Inferior parietal cortex (tissue), 1 donor: ENCODE results near the gene SYNGR4.
"Not testable (repeated sequence)": the region's sequence is repeated elsewhere in the genome, so short reads cannot be mapped to it uniquely, and the experiment has no call there.

Experiments used
- DNase-seq: peaks from one replicate; pipeline ENCODE4 v3.0.0-alpha.2; 2016; ENCODE audit errors: extremely low spot score

Gene SYNGR4

GRCh38 chr19:48363810-48364597 lies at the start of gene SYNGR4, which contains the start of gene TMEM143:
Gene SYNGR4, plus strand, starts transcription at chr19:48364367. Its CDS starts 1,476 bp downstream, at chr19:48365843.
Gene TMEM143, minus strand, starts transcription at chr19:48363940. Its CDS starts 20 bp downstream, at chr19:48363920.
- DNase-seq: peak; percentile 100

GRCh38 chr19:48315712-48316111 lies 48.5 kb upstream of the SYNGR4 start:
- no peak for DNase-seq

- DNase-seq: not testable (repeated sequence)
These were observed 46.5 kb upstream of the SYNGR4 start for GRCh38 chr19:48317708-48317960.

GRCh38 chr19:48318286-48318987 lies 45.7 kb upstream of the SYNGR4 start:
- no peak for DNase-seq

- DNase-seq: peak; percentile 71
These were observed 44.3 kb upstream of the SYNGR4 start for GRCh38 chr19:48319647-48320541.

- peak; percentile 69 for DNase-seq
These were observed 42.9 kb upstream of the SYNGR4 start for GRCh38 chr19:48321372-48321621.

- peak; percentile 94 for DNase-seq
These were observed 42.3 kb upstream of the SYNGR4 start for GRCh38 chr19:48321622-48322591.

- DNase-seq: no peak
These were observed 38.8 kb upstream of the SYNGR4 start, which contains the start of gene EMP3 for GRCh38 chr19:48325265-48325910. Gene EMP3, plus strand, starts transcription at chr19:48325552. Its CDS starts 1,293 bp downstream, at chr19:48326845.

GRCh38 chr19:48329167-48329891 lies 34.8 kb upstream of the SYNGR4 start:
- DNase-seq: peak; percentile 34

GRCh38 chr19:48330012-48330681 lies 34.0 kb upstream of the SYNGR4 start:
- peak; percentile 90 for DNase-seq

- DNase-seq: no peak
These were observed 31.9 kb upstream of the SYNGR4 start for GRCh38 chr19:48332351-48332661.

GRCh38 chr19:48332662-48333466 lies 31.3 kb upstream of the SYNGR4 start:
- DNase-seq: peak; percentile 91

- peak; percentile 78 for DNase-seq
These were observed 30.4 kb upstream of the SYNGR4 start for GRCh38 chr19:48333467-48334384.

GRCh38 chr19:48338253-48338755 lies 25.9 kb upstream of the SYNGR4 start:
- DNase-seq: no peak

GRCh38 chr19:48338802-48339503 lies 25.2 kb upstream of the SYNGR4 start:
- no peak for DNase-seq

GRCh38 chr19:48340995-48341394 lies 23.2 kb upstream of the SYNGR4 start:
- peak; percentile 39 for DNase-seq
